Stimulated activated CD8-positive, alpha-beta memory T cell treated with anti-CD3 and anti-CD28 coated beads, Interleukin-2, amount 100 ng/mL, for 1 hour (primary cell): ENCODE data around the gene GNG7.
"Not testable (repeated sequence)": the region's sequence is repeated elsewhere in the genome, so short reads cannot be mapped to it uniquely, and the experiment has no call there.

Source experiments
- DNase-seq, 2 donors: peaks; one replicate each; pipeline ENCODE4 v3.0.0-alpha.2; 2020; ENCODE audit warnings: low read depth in 2 of 2

Gene GNG7

GRCh38 chr19:2575734-2576481 is 126.6 kb downstream of the GNG7 start:
- DNase-seq = no peak

DNA sequence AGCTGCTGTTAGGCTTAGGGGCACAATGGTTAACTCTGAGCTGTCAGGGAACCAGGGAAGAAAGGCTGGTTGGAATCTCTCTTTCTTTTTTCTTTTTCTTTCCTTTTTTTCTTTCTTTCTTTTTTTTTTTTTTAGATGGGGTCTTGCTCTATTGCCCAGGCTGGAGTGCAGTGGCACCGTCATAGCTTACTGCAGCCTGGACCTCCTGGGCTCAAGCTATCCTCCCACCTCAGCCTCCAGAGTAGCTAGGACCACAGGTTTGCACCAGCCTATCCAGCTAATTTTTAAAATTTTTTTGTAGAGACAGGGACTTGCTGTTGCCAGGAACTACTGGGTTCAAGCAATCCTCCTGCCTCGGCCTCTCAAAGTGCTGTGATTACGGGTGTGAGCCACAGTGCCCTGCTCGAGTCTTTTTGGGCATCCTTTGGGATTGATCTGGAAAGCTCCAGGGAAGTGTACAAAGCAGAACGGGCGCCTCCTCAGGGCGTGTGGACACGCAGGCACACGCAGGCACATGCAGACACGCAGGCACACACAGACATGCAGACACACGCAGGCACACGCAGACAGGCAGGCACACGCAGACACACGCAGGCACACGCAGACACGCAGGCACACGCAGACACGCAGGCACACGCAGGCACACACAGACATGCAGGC is 127.4 kb downstream of the GNG7 start:
- DNase-seq = no peak

GRCh38 chr19:2574478-2574931 is 128.0 kb downstream of the GNG7 start:
- DNase-seq = no peak

- DNase-seq = no peak
These were observed 128.6 kb downstream of the GNG7 start for GRCh38 chr19:2573916-2574315.

- not testable (repeated sequence) for DNase-seq
These were observed 130.3 kb downstream of the GNG7 start for GRCh38 chr19:2572152-2572551.

DNA sequence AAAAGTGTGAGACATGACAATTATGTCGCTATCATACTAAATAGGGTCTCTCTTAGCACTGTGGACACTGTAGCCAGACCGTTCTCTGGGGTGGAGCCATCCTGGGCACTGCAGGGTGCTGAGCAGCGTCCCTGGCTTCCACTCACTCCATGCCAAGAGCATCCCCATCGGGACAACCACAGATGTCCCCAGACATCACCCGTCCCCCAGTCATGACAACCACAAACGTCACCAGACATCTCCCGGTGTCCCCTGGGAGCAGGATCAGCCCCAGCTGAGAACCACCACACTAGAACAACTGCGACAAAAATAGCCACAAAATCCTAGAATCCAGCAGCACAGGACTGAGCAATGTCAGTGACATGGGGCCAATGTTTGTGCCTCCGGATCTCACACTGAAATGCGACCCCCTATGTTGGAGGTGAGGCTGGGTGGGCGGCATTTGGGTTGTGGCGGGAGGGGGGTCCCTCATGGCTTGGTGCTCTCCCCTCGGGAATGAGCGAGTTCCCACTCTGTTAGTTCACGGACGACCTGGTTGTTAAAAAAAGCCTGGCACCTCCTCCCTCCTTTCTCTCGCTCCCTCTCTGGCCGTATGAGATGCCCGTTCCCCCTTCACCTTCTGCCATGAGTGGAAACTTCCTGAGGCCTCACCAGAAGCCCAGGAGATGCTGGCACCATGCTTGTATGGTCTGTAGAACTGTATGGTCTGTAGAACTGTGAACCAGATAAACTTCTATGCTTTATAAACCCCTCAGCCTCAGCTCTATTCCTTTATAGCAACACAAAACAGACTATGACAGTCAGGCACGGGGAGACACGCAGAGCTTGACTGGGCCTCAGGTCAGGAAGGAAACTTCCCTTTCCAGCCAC is 132.7 kb downstream of the GNG7 start:
- no peak for DNase-seq

GRCh38 chr19:2567996-2568395 is 134.5 kb downstream of the GNG7 start:
- DNase-seq = no peak

DNA sequence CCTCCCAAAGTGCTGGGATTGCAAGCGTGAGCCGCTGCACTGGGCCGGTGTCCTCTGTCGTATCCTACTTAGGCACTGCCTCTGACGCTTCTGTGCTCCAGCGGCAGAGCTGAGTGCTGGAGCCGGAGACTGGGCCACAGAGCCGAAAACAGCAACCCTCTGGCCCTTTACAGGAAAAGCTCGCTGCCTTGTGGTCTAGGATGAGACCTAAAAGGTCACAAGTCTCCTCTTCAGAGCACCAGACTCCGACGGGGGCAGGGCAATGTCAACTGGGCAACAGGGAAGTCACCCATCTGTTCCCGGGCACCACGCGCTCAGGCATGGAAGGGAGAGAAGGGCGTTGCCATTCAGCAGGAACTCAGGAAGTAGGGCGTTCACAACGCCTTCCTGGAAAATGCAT is 134.9 kb downstream of the GNG7 start:
- DNase-seq = no peak

DNA sequence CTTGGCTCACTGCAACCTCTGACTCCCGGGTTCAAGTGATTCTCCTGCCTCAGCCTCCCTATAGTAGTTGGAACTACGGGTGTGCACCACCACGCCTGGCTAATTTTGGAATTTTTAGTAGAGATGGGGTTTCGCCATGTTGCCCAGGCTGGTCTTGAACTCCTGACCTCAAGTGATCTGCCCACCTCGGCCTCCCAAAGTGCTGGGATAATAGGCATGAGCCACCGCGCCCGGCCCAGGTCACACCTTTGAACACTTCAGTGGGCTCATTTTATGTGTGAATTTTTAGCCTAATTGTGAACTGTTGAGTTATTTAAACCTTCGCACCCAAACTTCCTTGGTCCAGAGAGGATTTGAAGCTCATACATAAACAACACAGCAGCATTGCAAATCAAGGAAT is 138.9 kb downstream of the GNG7 start:
- DNase-seq = not testable (repeated sequence)

GRCh38 chr19:2561895-2562294 is 140.6 kb downstream of the GNG7 start:
- DNase-seq = peak; percentile 41 to 49

DNA sequence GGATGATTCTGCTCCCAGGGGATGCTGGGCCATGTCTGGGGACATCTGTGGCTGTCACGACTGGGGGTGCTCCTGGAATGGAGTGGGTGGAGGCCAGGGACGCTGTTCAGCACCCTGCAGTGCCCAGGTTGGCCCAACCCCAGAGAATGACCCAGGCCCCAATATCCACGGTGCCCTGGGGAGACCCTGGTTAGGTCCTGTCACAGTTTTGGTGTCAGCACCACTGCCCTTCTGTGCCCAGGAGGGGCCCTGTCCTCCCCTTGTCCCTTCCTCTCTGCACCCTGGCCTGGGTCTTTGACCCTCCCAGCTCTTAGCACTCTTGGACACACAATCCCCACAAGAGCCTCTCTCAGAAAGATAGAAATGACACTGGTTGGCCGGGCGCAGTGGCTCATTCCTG is 141.3 kb downstream of the GNG7 start:
- no peak for DNase-seq

DNA sequence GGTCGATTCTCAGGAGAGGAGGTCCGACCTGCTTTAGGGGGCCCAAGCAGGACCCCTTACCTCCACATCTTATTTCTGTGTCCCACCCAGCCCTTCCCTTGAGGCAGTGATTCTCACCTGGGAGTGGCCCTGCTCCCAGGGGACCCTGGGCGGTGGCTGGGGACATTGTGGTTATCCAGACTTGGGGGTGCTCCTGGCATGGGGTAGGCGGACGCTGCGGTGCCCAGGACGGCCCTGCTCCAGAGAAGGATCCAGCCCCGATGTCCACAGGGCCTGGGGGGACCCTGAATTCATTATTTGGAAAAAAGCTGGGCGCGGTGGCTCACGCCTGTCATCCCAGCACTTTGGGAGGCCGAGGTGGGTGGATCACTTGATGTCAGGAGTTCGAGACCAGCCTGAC is 142.1 kb downstream of the GNG7 start:
- DNase-seq = no peak

GRCh38 chr19:2558543-2558942 is 144.0 kb downstream of the GNG7 start:
- DNase-seq = no peak

GRCh38 chr19:2558131-2558530 is 144.4 kb downstream of the GNG7 start:
- DNase-seq = not testable (repeated sequence)

GRCh38 chr19:2557093-2557440 is 145.4 kb downstream of the GNG7 start:
- DNase-seq = no peak

- DNase-seq = no peak
These were observed 146.0 kb downstream of the GNG7 start for GRCh38 chr19:2556221-2557092.

- no peak for DNase-seq
These were observed 146.9 kb downstream of the GNG7 start for GRCh38 chr19:2555422-2556220.

DNA sequence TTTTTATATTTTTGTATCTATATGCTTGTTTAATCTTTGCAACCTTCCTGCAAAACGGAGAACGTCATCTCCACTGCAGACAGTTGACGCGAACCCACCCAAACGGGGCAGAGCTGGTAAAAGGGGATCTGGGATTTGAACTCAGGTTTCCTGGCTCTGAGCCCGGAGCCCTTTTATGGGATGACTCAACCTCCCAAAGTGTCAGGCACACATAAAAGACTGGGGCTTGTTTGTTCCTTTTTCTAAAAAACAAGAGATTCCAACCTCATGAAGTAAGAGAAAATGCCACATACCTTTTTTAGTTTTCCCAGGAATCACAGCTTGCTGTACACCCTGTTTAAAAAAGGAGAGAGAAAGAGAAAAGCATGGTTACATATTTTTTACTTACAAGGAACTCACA is 147.6 kb downstream of the GNG7 start:
- DNase-seq = no peak

GRCh38 chr19:2553510-2553909 is 149.0 kb downstream of the GNG7 start:
- no peak for DNase-seq

GRCh38 chr19:2552859-2553258 is 149.6 kb downstream of the GNG7 start:
- peak; percentile 8 to 29 for DNase-seq

DNA sequence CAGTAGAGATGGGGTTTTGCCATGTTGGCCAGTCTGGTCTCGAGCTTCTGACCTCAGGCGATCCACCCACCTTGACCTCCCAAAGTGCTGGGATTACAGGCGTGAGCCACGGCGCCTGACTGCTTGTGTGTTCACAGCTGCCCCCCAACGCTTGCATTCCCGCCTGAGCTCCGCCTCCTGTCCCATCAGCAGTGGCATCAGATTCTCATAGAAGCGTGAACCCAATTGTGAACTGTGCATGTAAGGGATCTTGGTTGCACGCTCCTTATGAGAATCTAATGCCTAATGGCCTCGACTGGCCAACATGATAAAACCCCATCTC is 150.7 kb downstream of the GNG7 start:
- DNase-seq = no peak
